Esophagus squamous epithelium (tissue), 4 donors: ENCODE data around the gene GPR26.

Experiments used
- POLR2A ChIP-seq, 4 donors: fragments of 450-650 bp; IDR thresholded peaks; one replicate each; pipeline ENCODE4 v1.6.1; 2017; ENCODE audit warnings: antibody characterized with exemption in 4 of 4, mild to moderate bottlenecking in 4 of 4, moderate library complexity in 3 of 4
- TF ChIP-seq, protein P1 (sequence below), 6 experiments: fragments of 450-650 bp in 4 of 6; fragments of 200-600 bp in 2 of 6; sonication (generic) in 2 of 6; IDR thresholded peaks; one replicate each; pipeline ENCODE4 v1.5.1; 2016 to 2019; ENCODE audit warnings: antibody characterized with exemption in 6 of 6, mild to moderate bottlenecking in 4 of 6, moderate library complexity in 4 of 6

DNA sequence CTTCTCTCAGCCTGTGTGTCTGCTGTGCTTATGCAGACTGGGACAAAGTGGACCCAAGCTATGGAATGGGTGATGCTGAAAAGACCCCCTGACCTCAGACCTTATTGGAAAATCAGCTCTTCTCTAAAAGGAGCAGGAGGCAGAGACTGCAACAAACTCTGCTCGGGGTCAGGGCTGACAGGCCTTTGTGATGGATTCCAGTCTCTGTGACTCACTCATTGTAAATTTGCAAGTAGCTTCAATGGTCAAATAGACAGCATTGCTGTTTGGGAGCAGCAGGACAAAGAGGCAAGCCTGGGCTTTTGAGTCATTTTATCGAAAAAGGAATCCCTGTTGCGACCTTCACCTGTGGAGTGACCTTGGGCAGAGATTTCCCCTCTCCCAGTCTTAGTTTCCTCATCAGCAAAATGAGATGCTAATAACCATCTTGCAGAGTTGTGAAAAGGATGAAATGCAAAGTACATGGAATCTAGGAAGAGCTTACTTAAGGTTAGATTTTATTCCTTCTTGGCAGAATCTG, 26.1 kb upstream of the GPR26 start:
- no peak for TF ChIP-seq POLR2A (IDR thresholded peaks at IDR 0.05)
- TF ChIP-seq, protein P1, sequence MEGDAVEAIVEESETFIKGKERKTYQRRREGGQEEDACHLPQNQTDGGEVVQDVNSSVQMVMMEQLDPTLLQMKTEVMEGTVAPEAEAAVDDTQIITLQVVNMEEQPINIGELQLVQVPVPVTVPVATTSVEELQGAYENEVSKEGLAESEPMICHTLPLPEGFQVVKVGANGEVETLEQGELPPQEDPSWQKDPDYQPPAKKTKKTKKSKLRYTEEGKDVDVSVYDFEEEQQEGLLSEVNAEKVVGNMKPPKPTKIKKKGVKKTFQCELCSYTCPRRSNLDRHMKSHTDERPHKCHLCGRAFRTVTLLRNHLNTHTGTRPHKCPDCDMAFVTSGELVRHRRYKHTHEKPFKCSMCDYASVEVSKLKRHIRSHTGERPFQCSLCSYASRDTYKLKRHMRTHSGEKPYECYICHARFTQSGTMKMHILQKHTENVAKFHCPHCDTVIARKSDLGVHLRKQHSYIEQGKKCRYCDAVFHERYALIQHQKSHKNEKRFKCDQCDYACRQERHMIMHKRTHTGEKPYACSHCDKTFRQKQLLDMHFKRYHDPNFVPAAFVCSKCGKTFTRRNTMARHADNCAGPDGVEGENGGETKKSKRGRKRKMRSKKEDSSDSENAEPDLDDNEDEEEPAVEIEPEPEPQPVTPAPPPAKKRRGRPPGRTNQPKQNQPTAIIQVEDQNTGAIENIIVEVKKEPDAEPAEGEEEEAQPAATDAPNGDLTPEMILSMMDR (IDR thresholded peaks at IDR 0.05) = no peak
